ENCODE data around the gene SIGLEC9. TPM values are rescaled to one million over a fixed set of nuclear protein-coding genes. Genes with fewer than 3 reads are reported as not detected.

Gene SIGLEC9
- total and polyA plus RNA-seq, 10 of the 15 experiments (the other 5 are each of a cell fraction or from before 2014, with no cell fraction given): 0.10 TPM; not detected in 9

DNA sequence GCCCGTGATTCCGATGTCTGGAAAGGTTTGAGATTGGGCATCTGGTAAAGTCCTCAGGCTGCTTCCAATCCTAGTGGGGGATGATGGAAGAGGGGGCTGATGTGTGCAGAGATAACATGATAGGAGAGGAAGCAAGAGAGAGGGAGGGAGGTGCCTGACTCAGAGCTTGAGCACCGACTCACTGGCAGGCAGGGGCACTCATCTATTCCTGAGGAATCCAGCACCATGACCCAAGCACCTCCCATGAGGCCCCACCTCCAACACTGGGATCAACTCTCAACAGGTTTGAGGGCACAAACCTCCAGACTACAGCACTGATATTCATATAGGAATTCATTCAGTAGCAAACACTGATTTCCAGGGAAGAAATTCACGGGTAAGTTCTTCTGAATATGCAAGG is 5.6 kb upstream of the SIGLEC9 start:
- no peak overlapping the region for H3K9ac ChIP-seq (ENCODE audit: control insufficient read depth, insufficient read depth, low read length)
- H3K4me2 ChIP-seq (ENCODE audit: control insufficient read depth, insufficient read depth): no peak overlapping the region
- H3K4me1 ChIP-seq (ENCODE audit: control insufficient read depth, insufficient read depth, low read length): no peaks in the 10 kb centered on the region; the same call in 1 of the 2 replicates
- DNase-seq (ENCODE audit: low read depth, low spot score) (no peak), FAIRE-seq (no peak), ATAC-seq (no peak)
- in situ Hi-C loops (cut with MboI): no loop called here
- BruUV-seq (replicated peaks): no TSS peak
- no peak for TF ChIP-seq PKNOX1 (IDR thresholded peaks at IDR 0.05)
- no peak for TF ChIP-seq BACH1 (IDR thresholded peaks at IDR 0.05; ENCODE audit: borderline replicate concordance)
- no peak for TF ChIP-seq SMAD5 (IDR thresholded peaks at IDR 0.05; ENCODE audit: low read depth)
- TF ChIP-seq, protein P1, sequence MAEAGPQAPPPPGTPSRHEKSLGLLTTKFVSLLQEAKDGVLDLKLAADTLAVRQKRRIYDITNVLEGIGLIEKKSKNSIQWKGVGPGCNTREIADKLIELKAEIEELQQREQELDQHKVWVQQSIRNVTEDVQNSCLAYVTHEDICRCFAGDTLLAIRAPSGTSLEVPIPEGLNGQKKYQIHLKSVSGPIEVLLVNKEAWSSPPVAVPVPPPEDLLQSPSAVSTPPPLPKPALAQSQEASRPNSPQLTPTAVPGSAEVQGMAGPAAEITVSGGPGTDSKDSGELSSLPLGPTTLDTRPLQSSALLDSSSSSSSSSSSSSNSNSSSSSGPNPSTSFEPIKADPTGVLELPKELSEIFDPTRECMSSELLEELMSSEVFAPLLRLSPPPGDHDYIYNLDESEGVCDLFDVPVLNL (IDR thresholded peaks at IDR 0.05; ENCODE audit: low read depth, low read length): no peak
- no peak for TF ChIP-seq ESRRA (IDR thresholded peaks at IDR 0.05; ENCODE audit: low read length)
- TF ChIP-seq, protein P2, sequence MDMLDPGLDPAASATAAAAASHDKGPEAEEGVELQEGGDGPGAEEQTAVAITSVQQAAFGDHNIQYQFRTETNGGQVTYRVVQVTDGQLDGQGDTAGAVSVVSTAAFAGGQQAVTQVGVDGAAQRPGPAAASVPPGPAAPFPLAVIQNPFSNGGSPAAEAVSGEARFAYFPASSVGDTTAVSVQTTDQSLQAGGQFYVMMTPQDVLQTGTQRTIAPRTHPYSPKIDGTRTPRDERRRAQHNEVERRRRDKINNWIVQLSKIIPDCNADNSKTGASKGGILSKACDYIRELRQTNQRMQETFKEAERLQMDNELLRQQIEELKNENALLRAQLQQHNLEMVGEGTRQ (IDR thresholded peaks at IDR 0.05; ENCODE audit: borderline replicate concordance, low read depth, low read length): no peak
- no peak for TF ChIP-seq ZNF622 (IDR thresholded peaks at IDR 0.05)
- no peak for TF ChIP-seq BCLAF1 (IDR thresholded peaks at IDR 0.05)
- no peak for TF ChIP-seq HCFC1 (IDR thresholded peaks at IDR 0.05; ENCODE audit: low read length)
- TF ChIP-seq IRF4 (IDR thresholded peaks at IDR 0.05; ENCODE audit: low read depth, low read length): no peak
- TF ChIP-seq NFIC (IDR thresholded peaks at IDR 0.05; ENCODE audit: low read depth, low read length): no peak
- TF ChIP-seq SMC3 (IDR thresholded peaks at IDR 0.05; ENCODE audit: borderline replicate concordance, low read length): no peak
- ChIA-PET POLR2A (no interaction called here), RAD21 (ENCODE audit: unreplicated experiment) (no interaction called here), SMC1A (ENCODE audit: uncharacterized antibody, unreplicated experiment) (no interaction called here), CTCF (no interaction called here)
- intact Hi-C loops (cut with micrococcal nuclease; ENCODE audit: unreplicated experiment): no loop called here
- H3K9me3 ChIP-seq (replicated peaks; ENCODE audit: control insufficient read depth, insufficient read depth, low read length): no peaks in the 10 kb centered on the region
- no peaks in the 10 kb centered on the region for H4K20me1 ChIP-seq (ENCODE audit: control insufficient read depth, insufficient read depth)
- no peak overlapping the region for H2AFZ ChIP-seq (ENCODE audit: control insufficient read depth, low read depth, low read length)
- H3K36me3 ChIP-seq (ENCODE audit: control insufficient read depth in 2 of 2, insufficient read depth in 2 of 2, low read length in 1 of 2): no peaks in the 10 kb centered on the region
- H3K27ac ChIP-seq (ENCODE audit: control insufficient read depth, insufficient read depth): no peak overlapping the region
- H3K4me3 ChIP-seq: no peak overlapping the region
- 4% methylated on average over 4 of the region's 4 CpGs for WGBS (ENCODE audit: insufficient coverage, insufficient replicate concordance, low lambda C conversion rate, missing lambda C conversion rate)
- H3K27me3 ChIP-seq (replicated peaks in 1 of 2; ENCODE audit: control insufficient read depth in 2 of 2, insufficient read depth in 2 of 2, low read length in 1 of 2): peaks cover 0 to 3% of the 10 kb centered on the region in 2 experiments; a peak in 2 of 4 replicates
- H3K79me2 ChIP-seq (ENCODE audit: control insufficient read depth, insufficient read depth, low read length): no peaks in the 10 kb centered on the region
